Fibroblast of pulmonary artery (primary cell): Measurements from ENCODE around the gene EID3.
"Not testable (repeated sequence)": the region's sequence is repeated elsewhere in the genome, so short reads cannot be mapped to it uniquely, and the experiment has no call there.

ENCODE experiments used
- DNase-seq: peaks from one replicate; pipeline ENCODE4 v3.0.0-alpha.2; 2010; ENCODE audit warnings: low read depth
- H3K4me3 ChIP-seq: replicated peaks from 2 replicates; pipeline ENCODE4 v1.5.1; 2011; ENCODE audit warnings: low read depth, mild to moderate bottlenecking, control low read depth, low read length, moderate library complexity
- CTCF ChIP-seq: IDR thresholded peaks from 2 replicates; pipeline ENCODE4 v1.5.1; 2011; ENCODE audit warnings: mild to moderate bottlenecking, control low read depth, low read length, inconsistent platforms; ENCODE audit errors: missing control alignments

The EID3 gene

GRCh38 chr12:104303538-104304151 is at the start of gene EID3:
EID3 (plus strand) TSS chr12:104303739; CDS start chr12:104303935, 196 bp downstream.
- no peak for TF ChIP-seq CTCF
- peak; percentile 76 for DNase-seq
- peak within 1 kb of the TSS; percentile 48 for H3K4me3 ChIP-seq

DNA sequence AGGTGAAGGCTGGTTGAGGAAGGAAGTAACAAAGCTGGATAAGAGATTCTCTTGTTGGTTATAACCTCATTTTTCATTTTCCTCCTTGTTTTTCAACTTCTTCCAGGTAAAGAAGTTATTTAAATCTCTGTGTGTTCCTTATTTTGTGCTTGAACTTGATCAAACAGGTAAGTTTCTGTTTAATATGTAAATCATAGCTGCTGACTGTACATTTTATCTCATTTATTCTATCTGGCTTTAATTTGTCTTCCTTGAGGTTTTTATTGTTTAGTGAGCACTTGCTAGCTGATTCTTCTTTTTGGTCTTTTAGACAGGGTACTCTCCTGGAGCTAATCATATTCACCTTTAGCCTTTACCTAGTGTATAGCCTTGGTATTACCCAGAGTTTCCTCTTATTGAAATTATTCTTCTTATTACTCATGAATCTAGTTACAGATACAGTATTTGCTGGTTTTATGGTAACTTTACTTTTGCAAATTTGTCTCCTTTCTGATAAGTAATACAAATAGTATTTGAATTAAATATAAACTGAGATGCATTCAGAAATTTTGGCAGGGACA is 45.5 kb upstream of the EID3 start:
- no peak for DNase-seq
- TF ChIP-seq CTCF: no peak
- no peak overlapping the region for H3K4me3 ChIP-seq

GRCh38 chr12:104258476-104259067 is 45.0 kb upstream of the EID3 start:
- peak; percentile 27 for DNase-seq
- no peak for TF ChIP-seq CTCF
- H3K4me3 ChIP-seq: no peak overlapping the region

DNA sequence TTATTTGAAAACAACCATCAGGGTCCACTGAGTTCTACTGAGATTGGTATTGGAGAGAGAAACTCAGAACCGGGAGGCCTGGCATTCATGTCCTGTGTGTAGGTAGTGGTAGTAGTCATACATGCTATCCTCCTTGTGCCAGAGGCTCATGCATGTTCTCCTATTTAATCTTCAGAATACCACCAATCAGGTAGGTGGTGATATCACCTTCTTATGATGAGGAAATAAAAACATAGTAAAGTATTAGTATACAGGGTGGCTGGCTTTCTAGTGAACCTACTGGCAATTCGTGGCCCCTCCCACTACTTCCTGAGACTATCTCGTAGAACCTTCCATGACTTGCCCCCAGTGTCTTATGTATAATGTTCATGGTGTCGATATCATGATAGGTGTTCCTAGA is 40.5 kb upstream of the EID3 start:
- H3K4me3 ChIP-seq: no peak overlapping the region
- TF ChIP-seq CTCF: no peak
- DNase-seq: no peak

DNA sequence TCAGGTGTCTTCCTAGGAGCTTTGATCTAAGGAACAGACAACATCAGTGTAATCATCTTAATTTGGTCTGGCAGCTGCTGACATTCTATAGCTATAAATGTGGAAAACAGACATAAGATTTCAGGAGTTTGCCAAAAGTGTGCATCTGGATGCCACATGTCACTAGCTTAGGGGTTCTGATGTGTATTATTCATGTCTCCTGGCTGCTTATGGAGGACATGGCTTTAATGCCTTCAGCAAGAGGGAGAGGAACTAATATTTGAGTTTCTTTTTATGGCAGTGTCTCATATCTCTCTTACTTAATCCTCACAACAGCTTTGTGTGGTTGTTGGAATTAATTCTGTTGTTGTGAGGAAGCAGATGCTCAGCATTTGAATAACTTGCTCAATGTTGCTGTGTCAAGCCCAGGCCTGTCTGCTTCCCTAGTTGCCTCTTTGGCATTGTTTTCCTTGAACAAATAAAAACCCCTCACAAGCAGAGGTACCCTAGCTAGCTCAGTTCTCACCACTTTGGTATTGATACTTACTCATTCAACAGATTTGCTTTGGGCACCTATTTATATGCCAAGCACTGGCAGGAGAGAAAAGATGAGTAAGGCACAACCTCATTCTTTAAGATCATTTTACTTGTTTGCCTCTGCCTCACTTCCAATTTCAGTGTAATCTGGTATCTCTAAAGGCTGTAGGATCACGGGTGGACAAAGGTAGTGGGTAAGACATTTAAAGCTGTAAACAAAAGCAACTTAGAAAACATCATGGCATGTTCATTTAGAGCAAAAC is 39.8 kb upstream of the EID3 start:
- H3K4me3 ChIP-seq: no peak overlapping the region
- peak; percentile 42 for DNase-seq
- no peak for TF ChIP-seq CTCF

- DNase-seq: not testable (repeated sequence)
Observed at GRCh38 chr12:104265436-104265835, 38.1 kb upstream of the EID3 start.

GRCh38 chr12:104272938-104273337 is 30.6 kb upstream of the EID3 start:
- DNase-seq: no peak
- H3K4me3 ChIP-seq: no peak overlapping the region

More at GRCh38 chr12:104265436-104265835, 38.1 kb upstream of the EID3 start:
- H3K4me3 ChIP-seq: not testable (repeated sequence)

More at GRCh38 chr12:104272938-104273337, 30.6 kb upstream of the EID3 start:
- TF ChIP-seq CTCF: no peak
